Fibroblast of villous mesenchyme (primary cell): ENCODE measurements around the gene RTKN. TPM values are rescaled to one million over a fixed set of nuclear protein-coding genes. Genes with fewer than 3 reads are reported as not detected.
A peak's percentile ranks its signal among the peaks of the same experiment; 100 is the strongest.

Experiments used
- DNase-seq: peaks from one replicate; pipeline ENCODE4 v3.0.0-alpha.2; 2010; ENCODE audit warnings: low read depth
- H3K4me3 ChIP-seq: 2 replicates; pipeline ENCODE4 v1.5.1; 2011; ENCODE audit warnings: low read depth, mild to moderate bottlenecking, low read length
- CTCF ChIP-seq: IDR thresholded peaks from 2 replicates; pipeline ENCODE4 v1.5.1; 2012; ENCODE audit warnings: low read depth, mild to moderate bottlenecking, low read length; ENCODE audit not compliant: insufficient read depth
- total RNA-seq: library from RNA; depleted of rRNA; stranded (reverse); fragments of >200 nt; gene quantifications from 2 replicates; pipeline ENCODE4 v1.2.3, GENCODE V29; 2012

Gene RTKN
- total RNA-seq, 1 donor: 18.1 TPM

- TF ChIP-seq CTCF: no peak
- peak overlapping the region; percentile 59 for H3K4me3 ChIP-seq
- DNase-seq: peak; percentile 60
Observed at GRCh38 chr2:74439803-74440377, 1.8 kb downstream of the RTKN start.

DNA sequence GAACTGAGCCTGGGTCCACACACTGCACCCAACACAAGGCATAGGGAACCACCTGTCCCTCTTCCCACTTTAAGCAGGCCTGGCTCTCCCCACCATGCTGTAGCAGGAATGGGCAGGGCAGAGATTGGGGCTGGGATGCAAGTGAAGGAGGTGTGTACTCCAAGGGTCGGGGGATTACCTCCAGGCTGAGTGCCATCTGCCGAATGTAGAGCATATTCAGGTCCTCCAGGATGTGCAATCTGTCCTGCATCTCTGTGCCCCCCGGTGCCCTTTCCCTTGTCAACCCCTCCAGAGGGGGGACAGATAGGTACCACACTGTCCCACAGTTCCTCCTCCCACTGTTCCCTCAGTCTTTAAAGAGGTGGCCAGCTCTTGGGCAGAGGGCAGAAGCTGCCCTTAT lies 2.4 kb downstream of the RTKN start:
- no peak for DNase-seq
- no peak for TF ChIP-seq CTCF
- H3K4me3 ChIP-seq: peak overlapping the region; percentile 59

- TF ChIP-seq CTCF: no peak
- no peak overlapping the region for H3K4me3 ChIP-seq
- DNase-seq: no peak
Observed at GRCh38 chr2:74438248-74438647, 3.5 kb downstream of the RTKN start.

DNA sequence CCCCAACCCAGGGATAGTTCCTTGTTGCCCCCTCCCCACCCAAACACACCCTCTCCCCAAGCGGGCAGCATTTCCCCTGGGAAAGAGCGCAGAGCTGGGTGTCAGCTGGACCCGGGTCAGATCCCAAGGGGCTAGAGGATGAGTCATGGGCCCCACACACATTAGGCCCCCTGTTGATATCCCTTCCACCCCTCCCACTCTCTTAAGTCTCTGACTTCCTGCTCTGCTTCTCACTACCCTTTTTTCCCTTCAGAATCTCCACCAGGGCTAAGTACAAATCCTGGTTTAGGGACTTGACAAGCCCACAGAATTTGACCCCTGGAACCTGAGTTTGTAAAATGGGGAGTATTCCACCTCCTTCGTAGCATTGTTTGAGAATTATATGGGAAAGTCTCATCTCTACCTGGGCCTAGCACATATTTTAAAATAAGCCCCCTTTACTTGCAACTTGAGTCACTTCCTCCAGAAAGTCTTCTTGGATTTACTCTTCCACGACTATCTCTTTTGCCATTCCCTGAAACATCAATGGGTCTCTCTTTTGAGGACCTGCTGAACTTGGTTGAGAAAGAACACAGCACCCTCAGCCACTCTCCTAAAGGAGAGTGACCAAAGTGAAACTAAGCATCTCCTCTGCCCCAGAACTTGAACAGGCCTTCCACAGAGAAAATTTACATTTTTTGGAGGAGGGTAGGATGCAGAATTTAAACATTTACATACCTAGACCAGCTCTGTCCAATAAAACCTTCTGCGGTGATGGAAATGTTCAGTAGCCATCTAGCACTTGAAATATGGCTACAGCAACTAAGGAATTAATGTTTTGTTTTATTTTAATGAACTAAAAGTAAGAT lies 4.7 kb downstream of the RTKN start:
- no peak overlapping the region for H3K4me3 ChIP-seq
- DNase-seq: peak; percentile 29
- no peak for TF ChIP-seq CTCF

DNA sequence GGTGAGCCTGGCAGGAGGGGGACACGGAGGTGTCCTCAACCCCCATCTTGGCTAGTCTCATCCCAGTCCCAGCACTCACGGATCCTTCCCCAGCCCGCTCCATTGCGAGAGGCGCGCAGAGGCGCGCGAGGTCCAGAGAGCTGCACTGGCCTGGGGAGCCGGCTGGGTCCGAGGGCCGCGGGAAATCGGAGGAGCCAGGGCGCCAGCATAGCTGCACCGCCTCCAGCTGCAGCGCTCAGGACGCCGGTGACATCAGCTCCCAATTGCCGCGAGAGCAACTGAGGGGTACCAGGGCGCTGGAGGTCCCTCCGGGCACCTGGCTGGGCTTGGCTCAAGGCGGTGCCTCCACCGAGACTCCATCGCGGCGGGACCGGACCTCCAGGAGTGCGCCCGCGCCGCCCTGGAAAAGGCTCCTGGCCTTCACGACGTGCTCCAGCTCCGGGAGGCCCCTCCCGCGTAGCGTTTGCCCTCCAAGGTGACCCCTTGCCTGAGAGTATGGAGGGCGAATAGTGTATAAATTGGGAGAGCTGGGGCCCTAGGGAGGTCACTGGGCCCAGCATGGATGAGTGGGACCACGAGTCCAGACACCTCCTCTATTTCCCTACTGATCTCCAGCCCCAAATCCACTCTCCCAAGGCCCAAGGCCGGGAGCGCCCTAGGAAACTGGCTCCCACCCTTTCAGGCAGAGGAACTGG lies 5.5 kb downstream of the RTKN start:
- H3K4me3 ChIP-seq: no peak overlapping the region
- DNase-seq: no peak
- TF ChIP-seq CTCF: no peak

GRCh38 chr2:74430502-74430901 lies 11.2 kb downstream of the RTKN start:
- no peak for TF ChIP-seq CTCF
- no peak for DNase-seq
- no peak overlapping the region for H3K4me3 ChIP-seq
